Activated naive CD4-positive, alpha-beta T cell treated with anti-CD3 and anti-CD28 coated beads, Interleukin-2, amount 10 ng/mL, durations not matched to agents 5 hours and 36 hours (primary cell): Measurements from ENCODE around the gene GLMN. TPM values are rescaled to one million over a fixed set of nuclear protein-coding genes. Genes with fewer than 3 reads are reported as not detected.

Experiments used
- total RNA-seq, 2 experiments: library from RNA; stranded (reverse); gene quantifications; one replicate each; pipeline ENCODE4 v1.2.3, GENCODE V29; 2021

Gene GLMN
- 10 to 100 TPM; 14.5 to 16.7 TPM for total RNA-seq

DNA sequence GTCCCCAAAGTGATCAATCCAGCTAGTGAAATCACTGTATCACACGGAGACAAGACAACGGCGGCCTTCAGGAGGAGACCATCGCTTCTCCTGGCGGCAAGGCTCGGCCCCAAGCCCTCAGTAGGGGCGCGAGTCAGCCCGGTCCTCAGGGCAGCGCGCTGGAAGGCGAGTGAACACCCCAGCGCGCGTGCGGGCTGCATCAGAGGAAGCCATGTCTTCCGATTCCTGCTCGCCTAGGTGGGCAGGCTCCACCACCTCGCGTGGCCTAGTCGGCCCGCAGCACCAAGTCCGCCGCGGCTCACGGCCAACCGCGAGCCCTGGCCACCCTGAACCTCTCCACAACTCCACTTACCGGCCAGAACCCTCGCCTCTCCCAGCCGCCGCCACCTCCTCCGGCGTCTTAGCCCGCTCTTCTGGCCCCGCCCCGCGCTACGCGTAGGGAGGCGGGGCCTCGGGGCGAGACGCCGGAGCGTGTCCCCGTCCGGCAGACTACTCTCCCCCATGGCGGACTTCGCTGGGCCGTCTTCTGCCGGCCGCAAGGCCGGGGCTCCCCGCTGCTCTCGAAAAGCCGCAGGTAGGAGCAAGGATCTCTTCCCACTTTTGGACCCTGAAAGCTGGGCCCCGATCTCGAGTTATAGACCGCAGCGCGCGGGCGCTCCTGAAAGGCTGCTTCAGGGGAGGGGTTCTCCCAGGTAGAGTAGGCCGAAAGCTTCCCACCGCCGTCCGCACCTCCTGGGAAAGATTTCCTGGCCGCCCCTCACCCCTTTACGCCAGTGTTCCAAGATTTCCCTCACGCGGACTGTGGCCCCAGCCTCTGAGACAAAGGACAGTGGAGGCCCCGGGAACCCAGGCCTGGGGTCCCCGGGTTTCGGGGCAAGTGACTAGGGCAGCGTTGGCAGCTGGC lies at the start of gene GLMN, which contains the start of gene RPAP2:
TSS of gene GLMN (minus strand) at position 415 of the 904 bp plus-strand sequence. CDS start 988 bp downstream, outside the sequence.
TSS of gene RPAP2 (plus strand) at position 487 of the 904 bp plus-strand sequence. CDS start at position 502, 15 bp downstream.

DNA sequence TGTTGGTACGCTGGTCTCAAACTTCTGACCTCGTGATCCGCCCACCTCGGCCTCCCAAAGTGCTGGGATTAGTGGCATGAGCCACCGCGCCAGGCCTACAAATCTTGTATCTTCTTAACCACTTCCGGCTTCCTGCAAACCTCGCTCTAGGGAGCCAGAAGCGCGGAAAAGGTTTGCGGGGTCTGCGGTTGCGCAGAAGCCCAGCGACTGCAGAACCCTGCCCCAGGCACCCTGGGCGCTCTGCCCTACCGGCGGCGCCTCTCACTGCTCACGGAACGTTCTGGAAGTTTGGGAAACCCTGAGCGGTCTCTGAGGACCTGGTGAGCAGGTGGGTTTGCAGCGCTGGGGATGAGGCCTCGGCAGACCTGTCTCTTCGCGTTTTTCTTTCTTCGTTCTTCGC lies 81.1 kb downstream of the GLMN start, which contains the start of gene C1orf146:
TSS of gene C1orf146 (plus strand) at position 195 of the 400 bp plus-strand sequence. CDS start 13,506 bp downstream, outside the sequence.

Other genes with a start within 250 kb of the GLMN start
- not detected for gene SETSIP, start 223.6 kb downstream of the GLMN start, total RNA-seq
- gene BTBD8, start 218.6 kb downstream of the GLMN start, total RNA-seq, result 1 to 10 TPM; 2.4 to 2.8 TPM
- gene C1orf146, start 81.1 kb downstream of the GLMN start, total RNA-seq, result not detected
- gene RPAP2, start 72 bp upstream of the GLMN start, total RNA-seq, result 10 to 100 TPM; 29.2 to 31.6 TPM
- 10 to 100 TPM; 39.5 to 41.3 TPM for gene GFI1, start 187.9 kb upstream of the GLMN start, total RNA-seq